Fibroblast of lung (primary cell): ENCODE results near the gene LSM12. TPM values are rescaled to one million over a fixed set of nuclear protein-coding genes. Genes with fewer than 3 reads are reported as not detected.

Experiments
- DNase-seq, 2 donors: peaks; one replicate each; pipeline versions ENCODE4 v3.0.0 to v3.0.0-alpha.2; 2010; ENCODE audit warnings: low read depth in 2 of 2
- H2AFZ ChIP-seq: 2 replicates; pipeline ENCODE4 v1.5.1; 2012; ENCODE audit warnings: low read length, control low read depth, inconsistent platforms
- H3K27ac ChIP-seq: 2 replicates; pipeline ENCODE4 v1.5.1; 2011; ENCODE audit warnings: low read length, control low read depth; ENCODE audit not compliant: insufficient read depth
- H3K27me3 ChIP-seq: 2 replicates; pipeline ENCODE4 v1.5.1; 2011; ENCODE audit warnings: mild to moderate bottlenecking, low read length; ENCODE audit not compliant: control insufficient read depth, insufficient read depth
- H3K36me3 ChIP-seq: 2 replicates; pipeline ENCODE4 v1.5.1; 2011; ENCODE audit warnings: low read length; ENCODE audit not compliant: control insufficient read depth, insufficient read depth
- H3K4me1 ChIP-seq: 2 replicates; pipeline ENCODE4 v1.5.1; 2011; ENCODE audit warnings: low read length; ENCODE audit not compliant: control insufficient read depth, insufficient read depth; ENCODE audit errors: extremely low read depth
- H3K4me2 ChIP-seq: 2 replicates; pipeline ENCODE4 v1.5.1; 2011; ENCODE audit warnings: low read length, control low read depth; ENCODE audit not compliant: insufficient read depth; ENCODE audit errors: extremely low read depth
- H3K4me3 ChIP-seq, 4 experiments: fragments of 200-600 bp in 1 of 4; sonication (generic) in 1 of 4; replicated peaks in 1 of 4; 2 replicates each; pipeline ENCODE4 v1.5.1; 2011 to 2016; ENCODE audit warnings: low read length in 4 of 4, low read depth in 3 of 4, mild to moderate bottlenecking in 3 of 4, control low read depth in 2 of 4, inconsistent platforms in 1 of 4, mixed read lengths in 1 of 4; ENCODE audit not compliant: insufficient read depth in 1 of 4; ENCODE audit errors: control extremely low read depth in 1 of 4
- H3K79me2 ChIP-seq: 2 replicates; pipeline ENCODE4 v1.5.1; 2012; ENCODE audit warnings: mild to moderate bottlenecking, low read length, inconsistent platforms; ENCODE audit not compliant: control insufficient read depth, insufficient read depth
- H3K9ac ChIP-seq: 2 replicates; pipeline ENCODE4 v1.5.1; 2011; ENCODE audit warnings: mild to moderate bottlenecking, low read length, control low read depth; ENCODE audit not compliant: insufficient read depth
- H3K9me3 ChIP-seq: 2 replicates; pipeline ENCODE4 v1.5.1; 2012; ENCODE audit warnings: low read depth, low read length; ENCODE audit not compliant: control insufficient read depth, insufficient read depth
- H4K20me1 ChIP-seq: 2 replicates; pipeline ENCODE4 v1.5.1; 2011; ENCODE audit warnings: low read length; ENCODE audit not compliant: control insufficient read depth, insufficient read depth; ENCODE audit errors: extremely low read depth
- CTCF ChIP-seq, 2 donors: IDR thresholded peaks in 1 of 2; conservative IDR thresholded peaks in 1 of 2; 1 replicate in 1 of 2; 2 replicates in 1 of 2; pipeline ENCODE4 v1.5.1; 2011 to 2012; ENCODE audit warnings: low read length in 2 of 2, control low read depth in 1 of 2, inconsistent platforms in 1 of 2, low read depth in 1 of 2, mild to moderate bottlenecking in 1 of 2
- EZH2 ChIP-seq: IDR thresholded peaks from 2 replicates; pipeline ENCODE4 v1.5.1; 2012; ENCODE audit warnings: low read length, control low read depth, mild to moderate bottlenecking; ENCODE audit errors: missing control alignments
- polyA plus RNA-seq, 2 donors: library from polyadenylated mRNA; depleted of rRNA in 1 of 2; stranded (reverse) in 1 of 2; unstranded in 1 of 2; fragments of >200 nt; gene quantifications; 2 replicates each; pipeline ENCODE4 v1.2.1, GENCODE V29; 2011 to 2012; ENCODE audit warnings: missing spikeins in 1 of 2
- total RNA-seq: library from RNA; depleted of rRNA; stranded (reverse); fragments of >200 nt; gene quantifications from 2 replicates; pipeline ENCODE4 v1.2.1, GENCODE V29; 2014

LSM12 gene
- total and polyA plus RNA-seq, 2 donors (not counting 1 experiment from before 2014, with no cell fraction given) = 25.6 to 79.3 TPM

DNA sequence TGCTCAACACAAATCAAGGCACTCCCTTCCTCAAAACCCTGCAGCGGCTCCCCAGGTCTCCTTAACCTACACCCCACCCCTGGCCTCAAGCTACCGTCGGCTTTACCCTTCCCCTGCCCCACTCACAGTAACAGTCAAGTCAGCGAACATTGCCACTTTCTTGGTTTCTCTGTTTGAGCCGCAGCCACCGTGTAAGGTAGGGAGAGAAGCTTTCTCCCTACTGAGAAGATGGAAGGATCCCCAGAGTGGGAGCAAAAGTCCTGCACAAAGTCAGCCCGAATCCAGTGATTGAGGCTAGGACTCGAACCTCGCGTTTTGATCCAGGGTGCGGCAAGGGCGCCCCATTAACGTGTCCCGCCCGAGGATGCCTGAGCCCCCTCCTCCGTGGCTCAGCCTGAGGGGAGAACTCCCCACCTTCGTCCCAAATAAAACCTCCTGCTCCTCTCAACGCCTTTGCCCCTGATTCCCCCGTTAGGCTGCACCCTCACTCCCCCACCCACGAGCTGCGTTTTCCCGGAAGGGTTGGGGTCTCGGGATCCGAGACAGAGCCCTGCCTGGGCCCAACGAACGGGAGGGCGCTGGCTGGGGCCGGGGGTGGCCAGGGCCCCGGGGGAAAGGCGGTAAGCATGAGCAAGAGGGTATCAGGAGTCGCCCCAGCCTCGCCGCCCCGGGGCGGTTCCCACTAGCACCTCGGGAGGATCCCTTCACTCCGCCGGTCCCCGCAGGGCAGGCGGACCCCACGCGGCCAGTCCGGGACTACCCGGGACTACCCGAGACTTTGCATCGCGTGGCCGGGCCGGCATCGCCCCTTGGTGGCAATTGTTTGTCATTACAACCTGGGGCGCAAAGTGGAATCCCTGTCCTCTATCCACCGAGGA, 72.0 kb downstream of the LSM12 start:
- Histone ChIP-seq H3K4me2 (peak overlapping the region; percentile 78), H3K9me3 (no peaks in the 10 kb centered on the region), H3K9ac (peak overlapping the region; percentile 30), H3K27me3 (peaks cover 3% of the 10 kb centered on the region), H2AFZ (peak overlapping the region; percentile 55), H3K36me3 (no peaks in the 10 kb centered on the region), H3K4me3 (peak overlapping the region in 3 of 4 experiments; percentile 32 to 50 (median 38)), H3K27ac (no peak overlapping the region), H3K79me2 (no peaks in the 10 kb centered on the region), H3K4me1 (no peaks in the 10 kb centered on the region), H4K20me1 (no peaks in the 10 kb centered on the region)
- DNase-seq = peak; percentile 33 to 63
- TF ChIP-seq EZH2 = no peak
- TF ChIP-seq CTCF (conservative IDR thresholded peaks at IDR 0.05 in 1 of 2, IDR thresholded peaks at IDR 0.05 in 1 of 2; ENCODE audit: low read depth in 1 of 2, low read length in 2 of 2) = peak; percentile 89 to 90

DNA sequence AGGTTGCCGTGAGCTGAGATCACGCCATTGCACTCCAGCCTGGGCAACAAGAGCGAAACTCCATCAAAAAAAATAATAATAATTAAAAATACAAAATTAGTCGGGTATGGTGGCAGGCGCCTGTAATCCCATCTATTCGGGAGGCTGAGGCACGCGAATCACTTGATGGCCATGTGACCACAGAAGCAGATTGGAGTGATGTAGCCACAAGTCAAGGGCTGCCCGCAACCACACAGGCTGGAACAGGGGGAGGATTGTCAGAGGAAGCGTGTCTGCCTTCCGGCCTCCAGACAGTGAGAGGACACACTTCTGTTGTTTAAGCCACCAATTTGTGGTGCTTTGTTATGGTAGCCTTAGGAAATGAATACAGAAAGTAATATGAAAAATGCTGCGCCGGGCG, 73.8 kb downstream of the LSM12 start:
- no peaks in the 10 kb centered on the region for H3K9me3 ChIP-seq
- no peak for DNase-seq
- no peak overlapping the region for H3K4me3 ChIP-seq
- peaks cover 3% of the 10 kb centered on the region for H3K27me3 ChIP-seq
- no peaks in the 10 kb centered on the region for H3K4me1 ChIP-seq
- H3K27ac ChIP-seq = no peak overlapping the region
- no peak overlapping the region for H3K4me2 ChIP-seq
- TF ChIP-seq CTCF (conservative IDR thresholded peaks at IDR 0.05 in 1 of 2, IDR thresholded peaks at IDR 0.05 in 1 of 2; ENCODE audit: low read depth in 1 of 2, low read length in 2 of 2) (no peak), EZH2 (no peak)
- no peak overlapping the region for H2AFZ ChIP-seq
- H3K36me3 ChIP-seq = no peaks in the 10 kb centered on the region
- no peaks in the 10 kb centered on the region for H4K20me1 ChIP-seq
- H3K79me2 ChIP-seq = no peaks in the 10 kb centered on the region
- H3K9ac ChIP-seq = no peak overlapping the region

GRCh38 chr17:43988301-43988700, 78.2 kb downstream of the LSM12 start:
- H4K20me1 ChIP-seq = no peaks in the 10 kb centered on the region
- DNase-seq = no peak
- no peaks in the 10 kb centered on the region for H3K9me3 ChIP-seq
- no peak overlapping the region for H3K27ac ChIP-seq
- H3K9ac ChIP-seq = no peak overlapping the region
- TF ChIP-seq CTCF (conservative IDR thresholded peaks at IDR 0.05 in 1 of 2, IDR thresholded peaks at IDR 0.05 in 1 of 2; ENCODE audit: low read depth in 1 of 2, low read length in 2 of 2) (no peak), EZH2 (no peak)
- no peak overlapping the region for H3K4me3 ChIP-seq
- H3K36me3 ChIP-seq = no peaks in the 10 kb centered on the region
- H3K27me3 ChIP-seq = peaks cover 16% of the 10 kb centered on the region
- H3K79me2 ChIP-seq = no peaks in the 10 kb centered on the region
- H3K4me2 ChIP-seq = no peak overlapping the region
- H3K4me1 ChIP-seq = no peaks in the 10 kb centered on the region
- no peak overlapping the region for H2AFZ ChIP-seq
